Lower lobe of right lung (tissue), 2 donors: ENCODE data around the gene FHIP2A. TPM values are rescaled to one million over a fixed set of nuclear protein-coding genes. Genes with fewer than 3 reads are reported as not detected.

Experiments
- ATAC-seq, 2 donors: fragments of 200-7000 bp; cut with Tn5 transposase; one replicate each; pipeline ENCODE4 v1.9.1; 2020 to 2022; ENCODE audit warnings: mild to moderate bottlenecking in 2 of 2, moderate library complexity in 2 of 2
- DNase-seq: peaks from one replicate; pipeline ENCODE4 v3.0.0-alpha.2; 2020
- H3K27ac ChIP-seq: fragments of 200-600 bp; one replicate; pipeline ENCODE4 v1.8.0; 2022
- H3K27me3 ChIP-seq: fragments of 200-600 bp; one replicate; pipeline ENCODE4 v1.8.0; 2022; ENCODE audit warnings: low read depth
- H3K36me3 ChIP-seq: fragments of 200-600 bp; one replicate; pipeline ENCODE4 v1.8.0; 2022; ENCODE audit warnings: mild to moderate bottlenecking
- H3K4me1 ChIP-seq: fragments of 200-600 bp; one replicate; pipeline ENCODE4 v1.8.0; 2022
- H3K4me3 ChIP-seq: fragments of 200-600 bp; one replicate; pipeline ENCODE4 v1.8.0; 2022; ENCODE audit warnings: mild to moderate bottlenecking
- H3K9me3 ChIP-seq: fragments of 200-600 bp; one replicate; pipeline ENCODE4 v1.8.0; 2022
- CTCF ChIP-seq: fragments of 200-600 bp; IDR thresholded peaks from one replicate; pipeline ENCODE4 v1.8.0; 2022; ENCODE audit warnings: antibody characterized with exemption, mild to moderate bottlenecking
- intact Hi-C: fragments of 100-400 bp; cut with DNase I; formaldehyde crosslinking; loops from one replicate; pipeline ENCODE4 v1.11.0; 2022
- total RNA-seq: library from RNA; stranded (reverse); fragmentation: NEBNext Ultra II Directional; extraction: Animal tissue kit (Norgen Biotek cat#: 25700); gene quantifications from one replicate; pipeline ENCODE4 v1.2.1, GENCODE V29; 2021
- donor health status: DM: no; HTN: yes; CAD: no; lungs with severe emphysema.

Gene FHIP2A
- total RNA-seq, 1 donor from 2014 or later = 23.6 TPM

DNA sequence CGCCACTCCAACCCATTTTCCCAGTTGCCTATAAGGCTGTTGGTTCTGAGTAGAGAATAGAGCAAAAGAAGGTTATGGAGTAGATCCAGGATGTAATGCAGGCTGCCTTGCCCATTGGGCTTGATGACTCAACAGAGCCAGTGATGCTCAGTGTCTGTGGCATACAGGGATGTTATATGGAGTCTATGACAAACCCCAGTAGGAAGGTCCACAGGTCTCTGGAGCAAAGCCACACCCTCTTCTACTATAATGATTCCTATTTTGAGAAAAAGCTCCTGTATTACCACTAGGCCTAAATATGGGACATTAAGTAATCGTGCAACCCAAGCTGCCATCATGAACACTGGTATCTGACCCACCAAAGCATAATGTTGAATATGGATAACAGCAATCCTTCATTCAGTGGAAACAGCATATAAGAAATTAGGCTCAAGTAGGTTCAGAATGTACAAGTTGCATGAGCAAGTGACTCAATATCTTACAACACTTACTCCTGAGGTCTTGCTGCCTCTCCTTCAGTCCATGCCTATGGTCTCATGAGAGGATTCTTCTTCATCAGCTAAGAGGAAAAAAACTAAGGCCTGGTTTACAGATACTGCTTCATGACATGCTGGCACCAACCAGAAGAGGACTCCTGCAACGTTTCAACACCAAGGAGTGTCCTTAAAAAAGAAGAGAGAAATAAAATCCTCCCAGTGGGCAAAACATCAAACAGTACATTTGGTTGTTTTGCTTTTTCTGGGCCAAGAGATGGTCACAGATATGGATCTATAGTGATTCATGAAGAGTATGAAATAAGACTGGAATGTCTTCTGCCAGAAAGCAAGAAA lies 14.8 kb upstream of the FHIP2A start:
- Histone ChIP-seq H3K9me3 (no peaks in the 10 kb centered on the region), H3K4me1 (no peaks in the 10 kb centered on the region), H3K4me3 (no peak overlapping the region), H3K27me3 (no peaks in the 10 kb centered on the region), H3K36me3 (no peaks in the 10 kb centered on the region), H3K27ac (no peak overlapping the region)
- intact Hi-C loops = no loop called here
- no peak for TF ChIP-seq CTCF
- ATAC-seq (no peak), DNase-seq (no peak)

DNA sequence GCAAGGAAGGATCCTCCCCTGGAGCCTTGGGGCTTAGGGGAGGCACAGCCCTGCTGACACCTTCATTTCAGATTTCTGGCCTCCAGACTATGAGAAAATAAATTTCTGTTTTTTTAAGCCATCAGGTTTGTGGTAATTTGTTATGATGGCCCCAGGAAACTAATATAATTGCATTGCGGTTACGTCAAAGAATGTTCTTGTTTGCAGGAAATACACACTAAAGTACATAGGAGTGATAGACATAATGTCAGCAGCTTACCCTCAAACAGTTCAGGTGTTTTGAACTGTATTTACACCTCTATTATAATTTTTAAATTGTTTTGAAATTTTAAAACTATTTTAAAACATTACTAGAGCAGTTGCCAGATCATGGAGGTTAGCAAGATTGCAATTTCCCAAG lies 12.6 kb upstream of the FHIP2A start:
- no peaks in the 10 kb centered on the region for H3K4me1 ChIP-seq
- intact Hi-C loops = no loop called here

DNA sequence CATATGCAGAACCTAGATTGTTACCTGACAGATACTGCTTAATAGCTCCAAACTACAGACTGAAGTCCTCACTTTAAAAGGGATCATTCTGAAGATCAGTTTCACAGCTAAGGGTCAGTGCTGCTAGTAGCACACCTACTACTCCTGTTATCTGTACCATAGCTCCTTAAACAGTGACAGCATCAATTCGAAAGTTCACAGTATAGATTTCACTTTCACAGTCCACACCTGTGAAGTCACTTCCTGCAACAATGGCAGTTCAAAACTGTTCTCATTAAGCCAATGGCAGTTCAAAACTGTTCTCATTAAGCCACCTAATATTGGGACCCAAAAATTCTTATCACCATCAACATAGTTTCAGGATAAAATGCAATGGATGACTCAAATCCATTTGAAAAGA lies 10.7 kb upstream of the FHIP2A start:
- no peak for TF ChIP-seq CTCF
- Histone ChIP-seq H3K27me3 (no peaks in the 10 kb centered on the region), H3K36me3 (no peaks in the 10 kb centered on the region), H3K4me1 (no peaks in the 10 kb centered on the region), H3K9me3 (no peaks in the 10 kb centered on the region), H3K4me3 (no peak overlapping the region), H3K27ac (no peak overlapping the region)
- ATAC-seq (no peak), DNase-seq (no peak)
- intact Hi-C loops = no loop called here

More for the DNA sequence above, 12.6 kb upstream of the FHIP2A start:
- ATAC-seq (no peak), DNase-seq (no peak)
- TF ChIP-seq CTCF = no peak
- H3K27me3 ChIP-seq = no peaks in the 10 kb centered on the region
- no peaks in the 10 kb centered on the region for H3K36me3 ChIP-seq
- no peak overlapping the region for H3K4me3 ChIP-seq
- no peaks in the 10 kb centered on the region for H3K9me3 ChIP-seq
- no peak overlapping the region for H3K27ac ChIP-seq

DNA sequence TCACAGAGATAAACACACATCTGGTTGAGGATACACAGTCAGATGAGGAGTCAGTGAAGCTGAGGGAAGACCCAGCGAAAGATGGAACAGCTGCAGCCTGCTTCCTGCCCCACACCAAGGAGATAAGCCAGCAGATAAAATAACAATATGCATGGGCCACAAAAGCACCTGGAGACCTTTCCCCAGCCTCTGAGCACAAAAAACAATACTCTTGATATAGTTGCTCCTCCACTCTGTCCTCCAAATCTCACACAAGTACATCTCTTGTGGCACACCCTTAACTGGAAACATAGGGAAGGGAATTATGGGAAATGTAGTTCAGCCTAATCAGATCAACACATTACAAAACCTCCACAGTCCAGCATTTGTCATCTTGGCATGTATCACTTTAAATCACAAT lies 9.7 kb upstream of the FHIP2A start:
- intact Hi-C loops = no loop called here
- peak in 1 of 2 donors; percentile 44 for ATAC-seq
- TF ChIP-seq CTCF = no peak
- no peak overlapping the region for H3K4me3 ChIP-seq
- no peak for DNase-seq
- no peaks in the 10 kb centered on the region for H3K36me3 ChIP-seq
- no peaks in the 10 kb centered on the region for H3K9me3 ChIP-seq
- no peaks in the 10 kb centered on the region for H3K27me3 ChIP-seq
- no peaks in the 10 kb centered on the region for H3K4me1 ChIP-seq
- no peak overlapping the region for H3K27ac ChIP-seq

- no peak for TF ChIP-seq CTCF
- intact Hi-C loops = no loop called here
- no peaks in the 10 kb centered on the region for H3K27me3 ChIP-seq
- no peak overlapping the region for H3K4me3 ChIP-seq
- no peaks in the 10 kb centered on the region for H3K9me3 ChIP-seq
- no peak overlapping the region for H3K27ac ChIP-seq
- H3K36me3 ChIP-seq = no peaks in the 10 kb centered on the region
- ATAC-seq = no peak
- H3K4me1 ChIP-seq = peaks cover under 1% of the 10 kb centered on the region
- no peak for DNase-seq
Observed at GRCh38 chr10:114815791-114816190, 5.8 kb upstream of the FHIP2A start.
